NCI-H1105 (cell line): ENCODE data around the gene KRTAP26-1.

Experiments used
- DNase-seq: peaks from one replicate; lab custom pipeline; 2025; lab: John Stamatoyannopoulos, UW

Gene KRTAP26-1

DNA sequence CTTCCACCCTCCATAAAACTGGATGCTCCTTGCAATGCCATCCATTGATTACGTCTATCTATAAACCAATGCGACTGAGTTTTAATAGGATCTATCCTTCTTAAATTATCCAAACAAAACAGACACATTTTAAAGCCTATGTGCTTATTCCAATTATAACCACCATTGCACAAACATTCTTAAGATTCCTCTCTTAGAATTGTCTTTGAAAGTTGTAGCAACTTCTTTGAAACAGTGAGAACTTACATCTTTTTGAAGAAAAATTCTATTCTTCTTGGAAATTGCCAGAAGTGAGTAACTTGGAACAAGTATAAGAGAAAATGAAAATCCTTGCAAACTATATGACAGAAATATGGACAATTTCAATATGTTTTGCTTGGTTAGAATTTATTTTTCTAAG is at the start of gene KRTAP26-1:
KRTAP26-1 (minus strand) TSS at position 101 of the 400 bp plus-strand sequence. CDS start 280 bp downstream, outside the sequence.
- DNase-seq: no peak

GRCh38 chr21:30355906-30356305 is 35.8 kb upstream of the KRTAP26-1 start:
- DNase-seq: no peak

- no peak for DNase-seq
These were observed 34.3 kb upstream of the KRTAP26-1 start for GRCh38 chr21:30354308-30355005.

- DNase-seq: no peak
These were observed 31.4 kb upstream of the KRTAP26-1 start for GRCh38 chr21:30351534-30351933.

DNA sequence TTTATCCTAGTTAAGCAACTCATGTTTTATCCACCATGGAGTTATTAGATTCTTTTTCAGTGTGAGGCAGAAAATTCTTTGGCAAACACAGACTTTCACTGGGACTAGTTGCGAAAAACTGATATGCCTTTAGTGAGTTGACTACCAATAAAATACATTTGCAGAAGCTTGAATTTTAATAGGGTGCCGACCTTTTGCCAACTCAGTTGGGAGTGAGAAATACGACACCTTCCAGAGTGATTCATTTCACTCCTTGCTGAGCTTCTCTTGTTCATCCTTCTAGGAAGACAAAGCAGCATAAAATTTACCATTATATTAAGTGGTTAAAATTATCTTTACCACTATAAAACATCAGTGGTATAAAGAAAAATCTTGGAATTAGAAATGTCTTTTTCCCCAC is 29.5 kb upstream of the KRTAP26-1 start:
- DNase-seq: no peak

- DNase-seq: no peak
These were observed 28.4 kb upstream of the KRTAP26-1 start, which contains the start of gene KRTAP23-1 for GRCh38 chr21:30348506-30348905. Gene KRTAP23-1 (minus strand): TSS chr21:30348606. CDS start chr21:30348606, 0 bp downstream.

DNA sequence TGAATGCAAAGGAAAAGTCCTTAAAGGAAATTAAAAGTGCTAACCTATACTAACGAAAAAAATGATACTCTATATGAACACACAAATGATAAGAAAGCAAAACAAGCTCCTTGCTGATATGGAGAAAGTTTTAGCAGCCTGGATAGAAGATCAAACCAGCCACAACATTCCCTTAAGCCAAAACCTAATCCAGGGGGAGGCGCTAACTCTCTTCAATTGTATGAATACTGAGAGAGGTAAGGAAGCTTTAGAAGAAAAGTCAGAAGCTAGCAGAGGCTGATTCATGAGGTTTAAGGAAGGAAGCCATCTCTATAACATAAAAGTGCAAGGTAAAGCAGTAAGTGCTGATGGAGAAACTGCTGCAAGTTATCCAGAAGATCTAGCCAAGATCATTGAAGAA is 24.9 kb upstream of the KRTAP26-1 start:
- DNase-seq: no peak

DNA sequence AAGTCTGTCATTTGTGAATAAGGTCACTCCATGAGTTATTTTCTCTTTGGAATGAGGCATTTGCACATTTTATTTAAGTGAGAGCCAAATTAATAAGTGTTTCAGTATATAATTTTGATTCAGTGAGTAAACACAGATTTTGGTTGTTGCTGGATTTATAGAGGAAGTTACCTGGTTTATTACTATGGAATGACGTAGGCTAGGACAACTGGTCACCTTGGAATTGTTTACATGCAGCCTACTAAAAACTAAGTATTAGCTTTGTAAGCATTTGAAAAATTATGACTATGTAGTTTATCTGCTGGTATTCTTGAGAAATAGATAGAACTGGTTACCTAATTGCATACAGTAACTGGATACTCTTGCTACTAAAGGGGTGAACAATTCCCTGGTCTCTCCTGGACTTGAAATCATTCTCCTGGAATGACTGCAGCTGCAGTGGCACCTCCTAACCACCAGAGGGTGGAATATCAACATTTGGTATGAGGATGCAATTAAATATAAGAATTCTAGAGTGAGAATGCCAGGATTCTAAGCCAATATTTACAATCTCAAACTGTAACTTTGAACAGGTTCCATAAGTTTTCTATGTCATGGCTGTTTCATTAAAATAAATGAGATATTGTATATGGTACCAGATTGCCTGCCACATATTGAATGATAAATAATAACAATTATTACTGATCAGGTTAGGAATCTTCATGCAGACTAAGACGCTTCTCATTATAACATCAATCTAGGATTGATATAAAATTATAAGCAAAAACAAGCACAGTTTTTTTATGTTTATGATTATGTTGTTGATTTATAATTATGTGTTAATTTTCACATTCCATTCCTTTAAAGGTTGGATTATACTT is 20.8 kb upstream of the KRTAP26-1 start:
- DNase-seq: no peak

- DNase-seq: no peak
These were observed 18.6 kb upstream of the KRTAP26-1 start for GRCh38 chr21:30338717-30339116.

- DNase-seq: no peak
These were observed 17.7 kb upstream of the KRTAP26-1 start for GRCh38 chr21:30337772-30338171.

DNA sequence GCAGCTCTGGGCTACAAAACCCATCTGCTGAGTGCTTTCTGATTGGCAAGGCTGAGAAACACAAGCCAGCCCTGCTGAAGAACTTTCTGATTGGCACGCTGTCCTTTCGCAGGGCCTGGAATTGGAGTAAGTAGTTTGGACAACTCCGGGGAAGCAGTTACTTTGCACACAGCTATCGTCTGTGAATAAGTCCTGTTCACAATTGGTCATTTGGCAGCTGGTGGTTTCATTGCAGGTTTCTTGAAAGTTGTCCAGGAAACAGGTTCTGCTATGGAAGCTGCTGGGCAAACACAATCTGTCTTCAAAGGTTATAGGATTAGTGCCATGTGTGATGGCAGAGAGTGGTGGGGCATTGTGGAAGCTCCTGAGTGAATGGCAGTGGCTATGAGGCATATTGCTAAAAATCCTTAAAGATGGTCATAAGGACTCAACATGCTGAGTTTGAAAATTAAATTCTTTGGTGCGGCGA is 17.2 kb upstream of the KRTAP26-1 start, which contains the start of gene KRTAP27-1:
KRTAP27-1 (minus strand) TSS at position 419 of the 469 bp plus-strand sequence; CDS start at position 393, 26 bp downstream.
- no peak for DNase-seq

- no peak for DNase-seq
These were observed 16.5 kb upstream of the KRTAP26-1 start for GRCh38 chr21:30336596-30336995.

DNA sequence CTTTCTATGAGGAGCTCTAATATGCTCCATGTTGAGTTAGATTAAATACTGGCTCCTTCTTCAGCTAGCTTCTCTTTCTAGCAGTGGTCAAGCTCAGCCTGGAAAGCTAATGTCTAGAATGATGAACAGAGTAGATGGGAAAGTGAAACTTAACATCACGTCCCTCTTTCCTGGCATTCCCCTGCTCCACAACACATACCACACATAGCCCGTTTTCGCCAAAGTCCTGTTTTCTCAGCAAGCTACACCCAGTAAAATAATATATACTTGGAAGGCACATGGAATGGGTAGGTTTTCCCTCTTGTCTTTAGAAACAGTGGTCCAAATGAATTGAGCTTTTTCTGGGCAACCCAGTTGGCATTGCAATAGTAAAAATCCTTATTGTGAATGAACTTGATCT is 13.6 kb upstream of the KRTAP26-1 start:
- DNase-seq: no peak

DNA sequence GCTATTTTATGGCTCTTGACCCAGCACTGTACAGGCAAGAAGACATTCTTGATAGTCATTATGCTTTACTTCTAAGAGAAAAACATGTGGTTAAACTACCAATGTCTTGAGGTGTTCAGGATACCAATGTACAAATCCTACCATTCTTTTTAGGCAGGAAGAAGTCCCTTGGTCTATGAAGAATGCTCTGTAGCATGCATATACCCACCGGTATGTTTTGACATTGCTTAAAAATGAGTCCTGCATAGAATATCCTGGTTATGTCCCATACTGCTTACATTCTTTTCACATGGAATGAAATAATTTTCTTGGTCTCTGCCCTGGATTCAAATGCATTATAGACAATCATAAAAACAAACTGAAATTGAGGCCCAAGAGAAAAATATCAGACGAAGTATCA is 12.6 kb upstream of the KRTAP26-1 start:
- no peak for DNase-seq

GRCh38 chr21:30329203-30329875 is 9.2 kb upstream of the KRTAP26-1 start:
- no peak for DNase-seq

GRCh38 chr21:30326390-30326789 is 6.3 kb upstream of the KRTAP26-1 start:
- DNase-seq: no peak

- no peak for DNase-seq
These were observed 4.4 kb downstream of the KRTAP26-1 start for GRCh38 chr21:30315701-30316100.

- DNase-seq: no peak
These were observed 13.2 kb downstream of the KRTAP26-1 start for GRCh38 chr21:30306884-30307283.

- no peak for DNase-seq
These were observed 15.0 kb downstream of the KRTAP26-1 start for GRCh38 chr21:30305136-30305535.

- no peak for DNase-seq
These were observed 30.9 kb downstream of the KRTAP26-1 start, which contains the start of gene KRTAP25-1 for GRCh38 chr21:30289215-30289614. Gene KRTAP25-1 (minus strand): TSS chr21:30289514. CDS start chr21:30289490, 24 bp downstream.

DNA sequence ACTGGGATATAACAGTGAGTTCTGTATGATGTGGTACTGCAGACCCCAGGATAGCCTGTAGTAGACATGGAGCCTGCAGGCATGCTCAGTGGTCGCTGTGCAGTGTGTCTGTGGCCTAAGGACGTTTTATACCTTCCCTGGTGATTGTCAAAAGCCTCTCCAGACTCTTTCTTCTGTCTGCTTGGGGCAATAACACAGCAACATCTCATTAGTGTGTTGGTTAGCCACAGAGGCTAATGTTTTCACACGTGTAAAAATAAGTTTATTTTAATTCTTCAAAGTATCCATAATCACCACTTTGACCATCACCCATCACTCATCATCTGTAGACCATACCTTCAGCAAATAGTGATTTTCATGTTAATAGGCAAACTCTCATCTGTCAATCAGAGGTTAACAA is 37.3 kb downstream of the KRTAP26-1 start, which contains the start of gene KRTAP24-1:
KRTAP24-1 (minus strand) TSS at position 101 of the 400 bp plus-strand sequence; CDS start at position 83, 18 bp downstream.
- DNase-seq: no peak

GRCh38 chr21:30271611-30272010 is 48.5 kb downstream of the KRTAP26-1 start:
- no peak for DNase-seq
